Caco-2 (cell line): ENCODE measurements around the gene ZC3H12C. TPM values are rescaled to one million over a fixed set of nuclear protein-coding genes. Genes with fewer than 3 reads are reported as not detected.

Source experiments
- BruUV-seq: library from RNA; stranded (reverse); fragments of 400-500 nt; replicated peaks from 2 replicates; lab custom pipeline; 2021; lab: Mats Ljungman, UMichigan
- CTCF ChIA-PET: fragments of 300-600 bp; sonication (Branson Sonifier 250); formaldehyde crosslinking; loops from one replicate; lab custom pipeline; 2022; ENCODE audit warnings: antibody characterized with exemption; lab: Charles Lee
- POLR2A ChIA-PET: fragments of 300-600 bp; sonication (Branson Sonifier 250); formaldehyde crosslinking; loops from one replicate; lab custom pipeline; 2022; ENCODE audit warnings: antibody characterized with exemption; lab: Charles Lee
- DNase-seq, 2 experiments: peaks; one replicate each; pipeline versions ENCODE4 v3.0.0 to v3.0.0-alpha.2; 2020 to 2022
- H3K27me3 ChIP-seq: replicated peaks from 2 replicates; pipeline ENCODE4 v1.6.0; 2011; ENCODE audit warnings: low read length; ENCODE audit not compliant: control insufficient read depth, insufficient read depth
- H3K36me3 ChIP-seq: 2 replicates; pipeline ENCODE4 v1.5.1; 2011; ENCODE audit warnings: low read length; ENCODE audit not compliant: control insufficient read depth, insufficient read depth
- H3K4me1 ChIP-seq: fragments of 250-450 bp; sonication (Bioruptor Pico); 2 replicates; pipeline ENCODE4 v1.5.1; 2020; ENCODE audit warnings: mild to moderate bottlenecking
- H3K4me3 ChIP-seq: 2 replicates; pipeline ENCODE4 v1.5.1; 2011; ENCODE audit warnings: low read depth, mild to moderate bottlenecking, control low read depth, low read length
- H3K9me3 ChIP-seq: fragments of 250-450 bp; sonication (Bioruptor Pico); 2 replicates; pipeline ENCODE4 v1.5.1; 2020; ENCODE audit warnings: mild to moderate bottlenecking, moderate library complexity
- H3K27ac Mint-ChIP-seq: one replicate; pipeline ENCODE4 v1.8.0; 2022; ENCODE audit warnings: mixed read lengths; ENCODE audit not compliant: unreplicated experiment
- H3K27me3 Mint-ChIP-seq: one replicate; pipeline ENCODE4 v1.8.0; 2022; ENCODE audit warnings: mixed read lengths; ENCODE audit not compliant: insufficient read depth, unreplicated experiment
- H3K36me3 Mint-ChIP-seq: one replicate; pipeline ENCODE4 v1.8.0; 2022; ENCODE audit warnings: mild to moderate bottlenecking, mixed read lengths; ENCODE audit not compliant: insufficient read depth, unreplicated experiment
- H3K4me1 Mint-ChIP-seq: one replicate; pipeline ENCODE4 v1.8.0; 2022; ENCODE audit warnings: low read depth, mixed read lengths; ENCODE audit not compliant: unreplicated experiment
- H3K4me3 Mint-ChIP-seq: one replicate; pipeline ENCODE4 v1.8.0; 2022; ENCODE audit warnings: mild to moderate bottlenecking, moderate library complexity, mixed read lengths; ENCODE audit not compliant: unreplicated experiment
- H3K9me3 Mint-ChIP-seq: one replicate; pipeline ENCODE4 v1.8.0; 2022; ENCODE audit warnings: mixed read lengths; ENCODE audit not compliant: unreplicated experiment
- intact Hi-C: fragments of 100-400 bp; cut with micrococcal nuclease; formaldehyde crosslinking; loops from one replicate; pipeline ENCODE4 v1.10.0; 2022; ENCODE audit not compliant: unreplicated experiment
- total RNA-seq: library from RNA; stranded (reverse); gene quantifications from 2 replicates; pipeline ENCODE4 v1.2.3, GENCODE V29; 2022
- TF ChIP-seq, protein P1 (sequence below), 2 experiments: fragments of 200-600 bp in 1 of 2; IDR thresholded peaks; 1 replicate in 1 of 2; 2 replicates in 1 of 2; pipeline versions ENCODE4 v1.5.1 to v1.8.0; 2011 to 2022; ENCODE audit warnings: antibody characterized with exemption in 1 of 2, control low read depth in 1 of 2, inconsistent platforms in 1 of 2, low read depth in 1 of 2, low read length in 1 of 2, mild to moderate bottlenecking in 1 of 2, moderate library complexity in 1 of 2; ENCODE audit not compliant: insufficient read depth in 1 of 2, severe bottlenecking in 1 of 2, unreplicated experiment in 1 of 2

ZC3H12C gene
- total RNA-seq, 1 experiment from 2014 or later: 11.7 TPM

DNA sequence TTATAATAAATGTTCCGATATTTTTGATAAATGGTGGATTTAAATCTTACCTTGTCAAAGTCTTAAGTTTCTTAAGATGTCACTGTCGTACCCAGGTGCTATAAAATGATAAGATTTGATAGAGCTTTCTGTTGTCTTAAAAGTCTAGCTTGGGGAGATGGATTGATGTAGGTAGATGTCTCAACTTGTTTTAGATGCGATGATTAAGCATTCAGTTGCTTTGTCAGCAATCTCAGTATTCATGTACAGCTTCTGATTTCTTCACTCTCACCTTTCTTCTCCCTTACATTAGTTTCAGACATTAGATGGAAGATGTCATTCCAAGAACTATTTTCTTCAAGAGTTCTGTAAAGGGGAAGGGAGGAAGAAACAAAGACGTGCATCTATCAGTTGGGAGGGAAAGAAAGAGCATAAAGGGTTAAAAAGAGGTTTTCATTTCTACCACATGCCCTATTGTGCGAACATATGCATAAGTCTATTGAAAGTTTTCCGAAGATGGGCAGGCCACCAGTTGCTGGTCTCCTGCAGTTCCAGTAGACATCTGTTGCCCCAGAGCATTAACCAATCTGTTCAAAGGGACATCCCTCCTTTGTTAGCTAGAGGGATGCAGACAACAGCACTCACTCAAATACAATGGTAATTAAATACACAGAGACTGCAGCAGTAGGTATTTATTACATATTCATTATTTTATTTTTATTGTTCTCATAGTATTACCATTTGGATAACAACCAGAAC, 38.4 kb downstream of the ZC3H12C start:
- ChIA-PET POLR2A (no interaction called here), CTCF (no interaction called here)
- no peak for DNase-seq
- Histone ChIP-seq H3K4me3 (no peak overlapping the region), H3K4me1 (peaks cover 13% of the 10 kb centered on the region), H3K9me3 (no peaks in the 10 kb centered on the region), H3K36me3 (no peaks in the 10 kb centered on the region), H3K27me3 (no peaks in the 10 kb centered on the region)
- no TSS peak for BruUV-seq
- TF ChIP-seq, protein P1, sequence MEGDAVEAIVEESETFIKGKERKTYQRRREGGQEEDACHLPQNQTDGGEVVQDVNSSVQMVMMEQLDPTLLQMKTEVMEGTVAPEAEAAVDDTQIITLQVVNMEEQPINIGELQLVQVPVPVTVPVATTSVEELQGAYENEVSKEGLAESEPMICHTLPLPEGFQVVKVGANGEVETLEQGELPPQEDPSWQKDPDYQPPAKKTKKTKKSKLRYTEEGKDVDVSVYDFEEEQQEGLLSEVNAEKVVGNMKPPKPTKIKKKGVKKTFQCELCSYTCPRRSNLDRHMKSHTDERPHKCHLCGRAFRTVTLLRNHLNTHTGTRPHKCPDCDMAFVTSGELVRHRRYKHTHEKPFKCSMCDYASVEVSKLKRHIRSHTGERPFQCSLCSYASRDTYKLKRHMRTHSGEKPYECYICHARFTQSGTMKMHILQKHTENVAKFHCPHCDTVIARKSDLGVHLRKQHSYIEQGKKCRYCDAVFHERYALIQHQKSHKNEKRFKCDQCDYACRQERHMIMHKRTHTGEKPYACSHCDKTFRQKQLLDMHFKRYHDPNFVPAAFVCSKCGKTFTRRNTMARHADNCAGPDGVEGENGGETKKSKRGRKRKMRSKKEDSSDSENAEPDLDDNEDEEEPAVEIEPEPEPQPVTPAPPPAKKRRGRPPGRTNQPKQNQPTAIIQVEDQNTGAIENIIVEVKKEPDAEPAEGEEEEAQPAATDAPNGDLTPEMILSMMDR (IDR thresholded peaks at IDR 0.05; ENCODE audit: insufficient read depth in 1 of 2, low read depth in 1 of 2, low read length in 1 of 2, severe bottlenecking in 1 of 2, unreplicated experiment in 1 of 2): no peak
- intact Hi-C loops: no loop called here
- Mint-ChIP-seq H3K36me3 (no peaks in the 10 kb centered on the region), H3K27ac (no peak overlapping the region), H3K4me3 (no peak overlapping the region), H3K9me3 (no peaks in the 10 kb centered on the region), H3K4me1 (peaks cover 12% of the 10 kb centered on the region), H3K27me3 (no peaks in the 10 kb centered on the region)

DNA sequence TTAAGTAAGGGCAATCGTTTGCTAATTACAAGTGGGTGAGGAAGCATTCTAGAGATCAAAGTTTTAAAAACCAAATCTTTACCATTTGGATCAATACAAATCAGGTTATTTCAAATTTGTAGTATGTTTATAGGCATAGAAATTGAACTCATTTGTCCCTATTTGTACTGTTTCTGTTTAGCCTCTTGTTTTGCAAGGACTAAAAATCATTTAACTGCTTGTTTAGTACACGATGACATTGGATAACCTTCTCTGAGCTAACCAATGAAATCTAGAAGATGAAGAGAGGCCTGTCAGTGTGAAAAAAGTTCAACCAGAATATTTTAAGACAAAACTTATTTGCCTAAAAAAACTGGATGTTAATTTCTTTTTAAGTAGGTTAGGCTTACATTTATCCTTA, 40.0 kb downstream of the ZC3H12C start:
- ChIA-PET CTCF (no interaction called here), POLR2A (interaction anchor here (0.5 kb wide), 1 partner anchor 36 kb away, joined by 3 read pairs; no protein-coding TSS in a partner anchor)
- H3K27me3 ChIP-seq: no peaks in the 10 kb centered on the region
- no peak for DNase-seq
- Mint-ChIP-seq H3K27me3 (no peaks in the 10 kb centered on the region), H3K36me3 (no peaks in the 10 kb centered on the region), H3K4me3 (no peak overlapping the region), H3K4me1 (peaks cover 5% of the 10 kb centered on the region), H3K9me3 (no peaks in the 10 kb centered on the region), H3K27ac (no peak overlapping the region)
- no peaks in the 10 kb centered on the region for H3K9me3 ChIP-seq
- H3K4me1 ChIP-seq: peaks cover 3% of the 10 kb centered on the region; the same call in 1 of the 2 replicates
- intact Hi-C loops: no loop called here
- TF ChIP-seq, protein P1 (IDR thresholded peaks at IDR 0.05; ENCODE audit: insufficient read depth in 1 of 2, low read depth in 1 of 2, low read length in 1 of 2, severe bottlenecking in 1 of 2, unreplicated experiment in 1 of 2): no peak
- no TSS peak for BruUV-seq
- no peak overlapping the region for H3K4me3 ChIP-seq
- H3K36me3 ChIP-seq: no peaks in the 10 kb centered on the region

DNA sequence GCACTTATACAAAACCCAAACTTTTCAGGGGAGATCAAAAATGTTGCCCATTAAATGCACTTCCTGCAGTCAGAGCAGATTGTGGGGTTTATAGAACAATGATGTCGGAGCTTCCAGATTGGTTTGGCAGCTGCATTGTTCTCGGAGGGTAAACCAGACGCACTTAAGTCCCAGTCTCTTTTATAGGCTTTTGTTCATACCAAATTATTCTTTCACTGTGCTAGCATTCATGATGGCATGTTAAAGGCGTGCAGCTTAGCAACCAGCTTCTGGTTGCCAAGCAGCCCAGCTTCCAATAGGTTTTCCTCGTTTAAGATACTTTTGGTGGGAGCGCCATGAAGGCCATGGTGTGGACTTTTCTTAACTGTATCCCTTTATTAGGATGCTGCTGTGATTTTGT, 40.9 kb downstream of the ZC3H12C start:
- H3K27ac Mint-ChIP-seq: no peak overlapping the region

More for the DNA sequence above, 40.9 kb downstream of the ZC3H12C start:
- Histone ChIP-seq H3K27me3 (no peaks in the 10 kb centered on the region), H3K36me3 (no peaks in the 10 kb centered on the region), H3K4me3 (no peak overlapping the region), H3K9me3 (no peaks in the 10 kb centered on the region), H3K4me1 (no peaks in the 10 kb centered on the region)
- Mint-ChIP-seq H3K9me3 (no peaks in the 10 kb centered on the region), H3K27me3 (no peaks in the 10 kb centered on the region), H3K36me3 (no peaks in the 10 kb centered on the region), H3K4me1 (no peaks in the 10 kb centered on the region), H3K4me3 (no peak overlapping the region)
- TF ChIP-seq, protein P1 (IDR thresholded peaks at IDR 0.05; ENCODE audit: insufficient read depth in 1 of 2, low read depth in 1 of 2, low read length in 1 of 2, severe bottlenecking in 1 of 2, unreplicated experiment in 1 of 2): no peak
- intact Hi-C loops: no loop called here
- no TSS peak for BruUV-seq
- CTCF ChIA-PET: no interaction called here
- POLR2A ChIA-PET: no interaction called here
- DNase-seq: no peak
